D341Med (cell line): Measurements from ENCODE around the gene IFT25.
"Not testable (repeated sequence)": the region's sequence is repeated elsewhere in the genome, so short reads cannot be mapped to it uniquely, and the experiment has no call there.

Experiments used
- DNase-seq: peaks from one replicate; pipeline ENCODE4 v3.0.0; 2012; ENCODE audit warnings: low spot score

The IFT25 gene

DNA sequence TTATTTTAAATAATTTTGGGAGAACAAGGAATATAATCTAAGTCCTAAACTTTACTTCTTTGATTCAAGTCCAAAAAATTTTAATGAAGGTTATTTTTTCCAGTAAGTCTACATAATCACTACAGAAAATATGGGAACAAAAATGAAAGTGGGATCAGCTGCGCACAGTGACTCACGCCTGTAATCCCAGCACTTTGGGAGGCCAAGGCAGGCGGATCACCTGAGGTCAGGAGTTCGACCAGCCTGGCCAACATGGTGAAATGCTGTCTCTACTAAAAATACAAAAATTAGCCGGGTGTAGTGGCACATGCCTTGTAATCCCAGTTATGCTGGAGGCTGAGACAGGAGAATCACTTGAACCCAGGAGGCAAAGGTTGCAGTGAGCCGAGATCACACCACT, 61.9 kb downstream of the IFT25 start:
- not testable (repeated sequence) for DNase-seq

GRCh38 chr1:53881853-53882252, 63.6 kb downstream of the IFT25 start:
- not testable (repeated sequence) for DNase-seq

DNA sequence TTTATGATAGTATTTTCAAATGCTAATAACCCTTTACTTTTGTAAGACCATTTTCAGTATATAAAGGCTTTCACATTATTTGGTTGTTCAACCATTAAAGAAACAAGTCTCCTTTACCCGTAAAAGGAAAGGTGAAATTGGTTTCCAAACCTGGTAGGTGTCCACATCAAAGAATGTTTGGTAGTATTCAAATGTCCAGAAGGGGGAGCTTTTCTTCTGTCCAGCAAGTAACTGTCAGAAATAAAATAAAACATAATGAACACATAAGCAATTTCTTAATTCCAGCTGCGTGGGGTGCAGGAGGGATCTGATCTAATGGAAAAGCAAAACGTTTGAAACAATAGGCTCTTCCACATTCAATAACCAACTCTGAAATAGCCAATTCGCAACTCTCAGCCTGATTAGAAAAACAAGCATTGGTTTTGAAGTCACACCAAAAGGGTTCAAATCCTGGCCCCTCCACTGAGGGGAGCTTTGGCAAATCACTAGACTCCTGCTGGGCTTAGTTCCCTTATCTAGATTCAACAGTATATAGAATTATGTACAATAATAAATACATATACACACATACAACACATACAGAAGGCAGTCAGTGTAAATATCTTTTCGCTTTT, 66.9 kb downstream of the IFT25 start:
- DNase-seq: peak; percentile 38

DNA sequence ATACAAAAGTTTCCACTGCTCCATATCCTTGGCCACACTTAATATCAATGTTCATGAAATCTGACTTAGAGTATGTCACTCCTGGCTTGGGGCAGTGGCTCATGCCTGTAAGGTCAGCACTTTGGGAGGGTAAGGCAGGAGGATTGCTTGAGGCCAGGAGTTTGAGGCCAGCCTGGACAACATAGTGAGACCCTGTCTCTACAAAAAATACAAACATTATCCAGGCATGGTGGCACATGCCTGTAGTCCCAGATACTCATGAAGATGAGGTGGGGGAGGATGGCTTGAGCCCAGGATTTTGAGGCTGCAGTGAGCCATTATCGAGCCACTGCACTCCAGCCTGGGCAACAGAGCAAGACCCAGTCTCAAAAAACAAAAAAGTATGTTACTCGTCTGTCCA, 70.3 kb downstream of the IFT25 start:
- DNase-seq: not testable (repeated sequence)

DNA sequence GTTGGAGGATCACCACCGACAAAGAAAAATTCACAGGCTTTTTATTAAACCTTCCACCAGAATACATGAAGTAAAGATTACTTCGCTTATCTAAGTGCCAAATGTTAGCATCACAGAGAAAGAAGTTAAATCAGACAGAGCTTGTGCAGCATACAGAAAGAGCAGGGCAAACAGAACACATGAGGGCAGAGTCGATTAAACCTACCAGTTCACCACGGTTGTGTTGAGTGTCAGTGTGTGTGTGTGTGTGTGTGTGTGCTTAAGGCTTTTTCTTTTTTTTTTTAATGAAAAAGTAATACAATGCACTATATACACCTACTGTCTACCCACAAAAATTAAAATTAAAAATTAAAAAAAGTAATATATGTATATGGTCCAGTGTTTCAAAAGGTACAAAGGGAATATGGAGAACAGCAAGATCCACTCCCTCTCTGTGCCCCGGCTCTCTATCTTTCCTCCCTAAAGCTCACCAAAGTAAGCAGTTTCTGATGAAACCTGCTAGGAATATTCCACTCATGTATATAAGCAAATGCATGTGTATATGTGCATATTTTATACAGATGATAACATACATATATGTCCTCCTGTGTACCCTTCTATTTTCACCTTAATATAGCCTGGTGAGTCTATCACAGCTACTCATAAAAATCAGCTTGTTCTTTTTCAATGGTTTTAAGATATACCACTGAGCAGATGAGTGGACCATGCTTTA, 73.6 kb downstream of the IFT25 start:
- DNase-seq: no peak
